ENCODE measurements around the gene NINJ2. TPM values are rescaled to one million over a fixed set of nuclear protein-coding genes. Genes with fewer than 3 reads are reported as not detected.

The NINJ2 gene
- total RNA-seq, 2 experiments from 2014 or later = 1.1 to 3.4 TPM

- DNase-seq (peak in 3 of 14 experiments; percentile 32 to 54 (median 35)), ATAC-seq (ENCODE audit: poor library complexity) (peak; percentile 58)
- H3K27ac Mint-ChIP-seq = peak overlapping the region; percentile 60
- no peak for TF ChIP-seq CTCF (IDR thresholded peaks at IDR 0.05)
- intact Hi-C loops (cut with DNase I, micrococcal nuclease) = no loop called here
- Histone ChIP-seq H3K4me3 (ENCODE audit: low read length) (no peak overlapping the region), H3K9me3 (ENCODE audit: control insufficient read depth in 1 of 2, insufficient read depth in 1 of 2, low read length in 2 of 2) (peaks cover 8 to 10% of the 10 kb centered on the region in 2 experiments), H3K36me3 (ENCODE audit: insufficient read depth, low read length) (no peaks in the 10 kb centered on the region), H3K27me3 (ENCODE audit: control insufficient read depth in 1 of 2, insufficient read depth in 2 of 2, low read length in 2 of 2) (no peaks in the 10 kb centered on the region), H3K4me1 (ENCODE audit: insufficient read depth, low read length) (peaks cover 16% of the 10 kb centered on the region), H3K27ac (ENCODE audit: low read depth in 1 of 2, low read length in 2 of 2) (peak overlapping the region in 1 of 2 donors; percentile 6)
- POLR2A ChIA-PET = interaction anchor here (0.9 to 1.9 kb wide), 7 partner anchors 12 to 67 kb away, joined by 3 to 18 read pairs (median 5); partner anchors contain the start of gene WNK1
- peak overlapping the region; percentile 48 for H3K4me3 Mint-ChIP-seq
- peaks cover 46% of the 10 kb centered on the region for H3K4me1 Mint-ChIP-seq (ENCODE audit: low read depth)
- H3K36me3 Mint-ChIP-seq (ENCODE audit: low read depth) = no peaks in the 10 kb centered on the region
- CTCF ChIA-PET = no interaction called here
- no peaks in the 10 kb centered on the region for H3K9me3 Mint-ChIP-seq
- no peaks in the 10 kb centered on the region for H3K27me3 Mint-ChIP-seq
Observed at GRCh38 chr12:697481-697880, 34.2 kb upstream of the NINJ2 start.

GRCh38 chr12:694734-695503 is 31.7 kb upstream of the NINJ2 start:
- POLR2A ChIA-PET = interaction anchor here (0.6 to 1.4 kb wide), 4 partner anchors 18 to 64 kb away, joined by 3 to 4 read pairs (median 3); no protein-coding TSS in a partner anchor
- Histone ChIP-seq H3K9me3 (ENCODE audit: control insufficient read depth in 1 of 2, insufficient read depth in 1 of 2, low read length in 2 of 2) (peaks cover 8 to 10% of the 10 kb centered on the region in 2 experiments), H3K4me1 (ENCODE audit: insufficient read depth, low read length) (peaks cover 13% of the 10 kb centered on the region), H3K4me3 (ENCODE audit: low read length) (no peak overlapping the region), H3K27ac (ENCODE audit: low read depth in 1 of 2, low read length in 2 of 2) (no peak overlapping the region), H3K27me3 (ENCODE audit: control insufficient read depth in 1 of 2, insufficient read depth in 2 of 2, low read length in 2 of 2) (no peaks in the 10 kb centered on the region), H3K36me3 (ENCODE audit: insufficient read depth, low read length) (no peaks in the 10 kb centered on the region)
- DNase-seq = no peak
- CTCF ChIA-PET = interaction anchor here (0.6 kb wide), 1 partner anchor 32 kb away, joined by 3 read pairs; no protein-coding TSS in a partner anchor
- Mint-ChIP-seq H3K4me3 (no peak overlapping the region), H3K36me3 (ENCODE audit: low read depth) (no peaks in the 10 kb centered on the region), H3K27ac (peak overlapping the region; percentile 27), H3K4me1 (ENCODE audit: low read depth) (peaks cover 36% of the 10 kb centered on the region), H3K27me3 (no peaks in the 10 kb centered on the region), H3K9me3 (no peaks in the 10 kb centered on the region)
- intact Hi-C loops (cut with DNase I, micrococcal nuclease) = loop anchor here in 1 of 2 experiments (5.0 kb wide), 1 partner anchor 52 kb away; no protein-coding TSS in a partner anchor
- no peak for TF ChIP-seq CTCF (IDR thresholded peaks at IDR 0.05)
- ATAC-seq (ENCODE audit: poor library complexity) = no peak

GRCh38 chr12:693934-694533 is 30.8 kb upstream of the NINJ2 start:
- Histone ChIP-seq H3K27me3 (ENCODE audit: control insufficient read depth in 1 of 2, insufficient read depth in 2 of 2, low read length in 2 of 2) (no peaks in the 10 kb centered on the region), H3K4me1 (ENCODE audit: insufficient read depth, low read length) (peaks cover 13% of the 10 kb centered on the region), H3K9me3 (ENCODE audit: control insufficient read depth in 1 of 2, insufficient read depth in 1 of 2, low read length in 2 of 2) (peaks cover 4 to 10% of the 10 kb centered on the region in 2 experiments), H3K4me3 (ENCODE audit: low read length) (no peak overlapping the region), H3K36me3 (ENCODE audit: insufficient read depth, low read length) (no peaks in the 10 kb centered on the region), H3K27ac (ENCODE audit: low read depth in 1 of 2, low read length in 2 of 2) (no peak overlapping the region)
- intact Hi-C loops (cut with DNase I, micrococcal nuclease) = loop anchor here in 1 of 2 experiments (5.0 kb wide), 1 partner anchor 53 kb away; no protein-coding TSS in a partner anchor
- H3K36me3 Mint-ChIP-seq (ENCODE audit: low read depth) = no peaks in the 10 kb centered on the region
- H3K27ac Mint-ChIP-seq = no peak overlapping the region
- peaks cover 38% of the 10 kb centered on the region for H3K4me1 Mint-ChIP-seq (ENCODE audit: low read depth)
- CTCF ChIA-PET = no interaction called here
- POLR2A ChIA-PET = interaction anchor here (1.1 to 1.4 kb wide), 3 partner anchors 9 to 28 kb away, joined by 3 to 4 read pairs (median 3); no protein-coding TSS in a partner anchor
- ATAC-seq (ENCODE audit: poor library complexity) (no peak), DNase-seq (no peak)
- TF ChIP-seq CTCF (IDR thresholded peaks at IDR 0.05) = no peak
- H3K9me3 Mint-ChIP-seq = no peaks in the 10 kb centered on the region
- no peak overlapping the region for H3K4me3 Mint-ChIP-seq
- no peaks in the 10 kb centered on the region for H3K27me3 Mint-ChIP-seq

Data from CD4-positive, alpha-beta T cell (primary cell).